K562 (cell line): ENCODE measurements around the gene AZU1. TPM values are rescaled to one million over a fixed set of nuclear protein-coding genes. Genes with fewer than 3 reads are reported as not detected.

Experiments used
- ADNP ChIP-seq: fragments of 200-800 bp; sonication (Bioruptor generic); IDR thresholded peaks from 2 replicates; pipeline ENCODE4 v1.6.1; 2016; ENCODE audit warnings: missing genetic modification characterization, missing compliant biosample characterization
- CEBPB ChIP-seq: fragments of 450-650 bp; IDR thresholded peaks from 2 replicates; pipeline ENCODE4 v1.6.1; 2016; ENCODE audit warnings: missing genetic modification characterization, missing compliant biosample characterization
- FOXA1 ChIP-seq: fragments of 450-650 bp; IDR thresholded peaks from 2 replicates; pipeline ENCODE4 v1.6.1; 2016; ENCODE audit warnings: mild to moderate bottlenecking, borderline replicate concordance
- HNRNPL ChIP-seq: fragments of 200-400 bp; formaldehyde crosslinking; IDR thresholded peaks from 2 replicates; pipeline ENCODE4 v1.6.1; 2017; ENCODE audit warnings: low read depth, mild to moderate bottlenecking, low read length
- KAT2B ChIP-seq: IDR thresholded peaks from one replicate; pipeline ENCODE4 v1.6.1; 2012; ENCODE audit warnings: low read depth, mild to moderate bottlenecking, control low read depth, inconsistent platforms, low read length, moderate library complexity
- MIER1 ChIP-seq: fragments of 450-650 bp; IDR thresholded peaks from 2 replicates; pipeline ENCODE4 v1.6.1; 2016; ENCODE audit warnings: antibody characterized with exemption, mild to moderate bottlenecking, low read depth
- MYNN ChIP-seq, 2 experiments: sonication (generic); formaldehyde crosslinking in 1 of 2; IDR thresholded peaks; 2 replicates each; pipeline versions ENCODE4 v1.5.0 to v1.6.1; 2016 to 2020; ENCODE audit warnings: antibody characterized with exemption in 1 of 2, missing genetic modification reagents in 1 of 2
- NR3C1 ChIP-seq: sonication (generic); formaldehyde crosslinking; IDR thresholded peaks from 2 replicates; pipeline ENCODE4 v1.8.1; 2022; ENCODE audit warnings: missing genetic modification reagents
- PTTG1 ChIP-seq: fragments of 450-650 bp; IDR thresholded peaks from 2 replicates; pipeline ENCODE4 v1.6.1; 2016; ENCODE audit warnings: low read depth, mild to moderate bottlenecking, missing genetic modification characterization, missing compliant biosample characterization
- SAFB ChIP-seq: fragments of 200-400 bp; formaldehyde crosslinking; IDR thresholded peaks from 2 replicates; pipeline ENCODE4 v1.6.1; 2017; ENCODE audit warnings: low read depth, low read length, borderline replicate concordance
- SMAD1 ChIP-seq: fragments of 150-350 bp; IDR thresholded peaks from 2 replicates; pipeline ENCODE4 v1.6.1; 2014; ENCODE audit warnings: low read length, low read depth; ENCODE audit not compliant: partially characterized antibody
- SMAD4 ChIP-seq: fragments of 250-450 bp; sonication (Bioruptor Pico); conservative IDR thresholded peaks from 2 replicates; pipeline ENCODE4 v1.8.0; 2021; ENCODE audit warnings: inconsistent platforms, mild to moderate bottlenecking, moderate library complexity
- WHSC1 ChIP-seq: IDR thresholded peaks from one replicate; pipeline ENCODE4 v1.6.1; 2012; ENCODE audit warnings: low read length, control low read depth, inconsistent platforms
- ZNF121 ChIP-seq: sonication (generic); formaldehyde crosslinking; conservative IDR thresholded peaks from 2 replicates; pipeline ENCODE4 v1.8.0; 2022; ENCODE audit warnings: missing genetic modification reagents
- ZNF165 ChIP-seq: fragments of 250-450 bp; sonication (Bioruptor Pico); IDR thresholded peaks from 2 replicates; pipeline ENCODE4 v1.4.0; 2020; ENCODE audit warnings: borderline replicate concordance
- ZNF311 ChIP-seq: fragments of 250-450 bp; sonication (Bioruptor Pico); IDR thresholded peaks from 2 replicates; pipeline ENCODE4 v1.4.0; 2020; ENCODE audit warnings: mild to moderate bottlenecking, moderate library complexity
- ZNF445 ChIP-seq: fragments of 250-450 bp; sonication (Bioruptor Pico); IDR thresholded peaks from 2 replicates; pipeline ENCODE4 v1.4.0; 2020; ENCODE audit warnings: low read depth, mild to moderate bottlenecking, moderate library complexity
- ZNF589 ChIP-seq: fragments of 200-800 bp; sonication (Bioruptor generic); IDR thresholded peaks from 2 replicates; pipeline ENCODE4 v1.6.1; 2016; ENCODE audit warnings: low read depth, missing genetic modification characterization, missing compliant biosample characterization
- ZNF785 ChIP-seq: fragments of 250-450 bp; sonication (Bioruptor Pico); IDR thresholded peaks from 2 replicates; pipeline ENCODE4 v1.4.0; 2020; ENCODE audit warnings: mild to moderate bottlenecking
- polyA plus RNA-seq, 8 experiments: library from polyadenylated mRNA; depleted of rRNA in 4 of 8; stranded (reverse) in 5 of 8; unstranded in 3 of 8; fragments of >200 nt; fragmentation: Nextera tagmentation in 2 of 8; fragmentation: Illumina TruSeq in 1 of 8; extraction: Ambion mirVana in 2 of 8; extraction: Trizol in 1 of 8; gene quantifications; 2 replicates each; pipeline versions ENCODE4 v1.2.1 to v1.2.3, GENCODE V29; 2011 to 2014; ENCODE audit warnings: inconsistent platforms in 1 of 8, missing spikeins in 1 of 8
- total RNA-seq, 7 experiments: library from RNA; depleted of rRNA in 6 of 7; stranded (reverse); fragments of >200 nt in 6 of 7; fragmentation: Illumina TruSeq in 2 of 7; extraction: Trizol in 2 of 7; gene quantifications; 2 replicates each; pipeline versions ENCODE4 v1.2.1 to v1.2.3, GENCODE V29; 2011 to 2021; ENCODE audit warnings: low replicate concordance in 1 of 7
- TF ChIP-seq, protein P1 (sequence below): sonication (generic); formaldehyde crosslinking; IDR thresholded peaks from 2 replicates; pipeline ENCODE4 v1.8.0; 2022; ENCODE audit warnings: mild to moderate bottlenecking, missing genetic modification reagents
- TF ChIP-seq, protein P2 (sequence below): sonication (generic); formaldehyde crosslinking; IDR thresholded peaks from 2 replicates; pipeline ENCODE4 v1.8.1; 2023; ENCODE audit warnings: mild to moderate bottlenecking, missing genetic modification reagents, moderate library complexity
- TF ChIP-seq, protein P3 (sequence below): fragments of 200-800 bp; sonication (Bioruptor generic); IDR thresholded peaks from 2 replicates; pipeline ENCODE4 v1.6.1; 2016; ENCODE audit warnings: missing genetic modification characterization, missing compliant biosample characterization

The AZU1 gene
- total and polyA plus RNA-seq, 9 of the 15 experiments (the other 6 are each of a cell fraction or from before 2014, with no cell fraction given): 0.29 to 1.9 (median 0.59) TPM; not detected in 3

DNA sequence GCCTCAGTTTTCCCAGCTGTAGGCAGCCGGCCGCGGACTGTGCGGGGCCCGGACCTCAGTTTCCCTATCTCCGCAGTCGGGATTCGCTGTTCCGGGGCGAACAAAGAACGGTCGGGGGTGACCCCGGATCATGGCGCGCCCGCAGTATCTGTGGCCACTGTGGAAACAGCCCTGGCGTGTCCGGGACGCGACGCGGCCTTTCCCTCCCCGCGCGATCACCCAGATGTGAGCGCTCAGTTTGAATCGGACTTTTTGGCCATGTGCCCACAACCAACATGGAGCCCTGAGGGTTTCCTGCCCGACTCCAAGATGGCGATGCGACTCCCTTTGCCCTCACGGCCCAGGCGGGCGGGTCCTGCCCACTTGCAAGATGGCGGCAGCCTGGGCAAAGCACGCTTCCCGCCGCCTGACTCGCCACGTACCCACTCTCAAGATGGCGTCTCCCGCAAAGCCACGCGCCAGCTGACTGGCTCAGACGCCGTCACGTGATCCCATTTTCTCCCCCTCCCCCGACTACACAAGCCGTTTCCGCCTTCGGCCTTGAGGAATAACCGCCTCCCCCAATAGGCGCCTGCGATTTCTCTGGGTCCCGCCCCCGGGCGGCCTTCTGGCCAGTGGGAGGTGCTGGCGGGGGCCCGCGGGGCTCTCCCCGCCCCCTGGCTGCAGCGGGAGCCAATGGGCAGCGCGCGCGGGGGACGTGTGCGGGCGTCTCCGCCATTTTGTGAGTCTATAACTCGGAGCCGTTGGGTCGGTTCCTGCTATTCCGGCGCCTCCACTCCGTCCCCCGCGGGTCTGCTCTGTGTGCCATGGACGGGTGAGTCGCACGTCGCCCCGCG, 30.7 kb upstream of the AZU1 start, which contains the start of gene PTBP1 (continued):
- peak; percentile 38 for TF ChIP-seq MYNN (IDR thresholded peaks at IDR 0.05)
- no peak for TF ChIP-seq MYNN (CRISPR knock-in tag; IDR thresholded peaks at IDR 0.05)
- TF ChIP-seq HNRNPL: peak; percentile 80; the same call in 1 of the 2 replicates
- TF ChIP-seq ZNF121 (CRISPR knock-in tag): no peak
- TF ChIP-seq, protein P1, sequence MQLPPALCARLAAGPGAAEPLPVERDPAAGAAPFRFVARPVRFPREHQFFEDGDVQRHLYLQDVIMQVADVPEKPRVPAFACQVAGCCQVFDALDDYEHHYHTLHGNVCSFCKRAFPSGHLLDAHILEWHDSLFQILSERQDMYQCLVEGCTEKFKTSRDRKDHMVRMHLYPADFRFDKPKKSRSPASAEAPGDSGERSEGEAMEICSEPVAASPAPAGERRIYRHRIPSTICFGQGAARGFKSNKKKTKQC: 0 out of 2 replicates have a peak, but pooled peaks have one; percentile 20
- no peak for TF ChIP-seq ADNP (tag)
- no peak for TF ChIP-seq PTTG1 (tag)
- peak; percentile 48 for TF ChIP-seq SMAD1
- no peak for TF ChIP-seq CEBPB (tag)
- no peak for TF ChIP-seq ZNF311 (CRISPR knock-in tag)
- TF ChIP-seq SAFB: peak; percentile 98
- TF ChIP-seq, protein P2, sequence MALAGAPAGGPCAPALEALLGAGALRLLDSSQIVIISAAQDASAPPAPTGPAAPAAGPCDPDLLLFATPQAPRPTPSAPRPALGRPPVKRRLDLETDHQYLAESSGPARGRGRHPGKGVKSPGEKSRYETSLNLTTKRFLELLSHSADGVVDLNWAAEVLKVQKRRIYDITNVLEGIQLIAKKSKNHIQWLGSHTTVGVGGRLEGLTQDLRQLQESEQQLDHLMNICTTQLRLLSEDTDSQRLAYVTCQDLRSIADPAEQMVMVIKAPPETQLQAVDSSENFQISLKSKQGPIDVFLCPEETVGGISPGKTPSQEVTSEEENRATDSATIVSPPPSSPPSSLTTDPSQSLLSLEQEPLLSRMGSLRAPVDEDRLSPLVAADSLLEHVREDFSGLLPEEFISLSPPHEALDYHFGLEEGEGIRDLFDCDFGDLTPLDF (CRISPR knock-in tag): peak; percentile 98
- no peak for TF ChIP-seq ZNF785 (CRISPR knock-in tag)
- TF ChIP-seq ZNF589 (CRISPR knock-in tag): no peak; the same call in 1 of the 2 replicates
- TF ChIP-seq, protein P3, sequence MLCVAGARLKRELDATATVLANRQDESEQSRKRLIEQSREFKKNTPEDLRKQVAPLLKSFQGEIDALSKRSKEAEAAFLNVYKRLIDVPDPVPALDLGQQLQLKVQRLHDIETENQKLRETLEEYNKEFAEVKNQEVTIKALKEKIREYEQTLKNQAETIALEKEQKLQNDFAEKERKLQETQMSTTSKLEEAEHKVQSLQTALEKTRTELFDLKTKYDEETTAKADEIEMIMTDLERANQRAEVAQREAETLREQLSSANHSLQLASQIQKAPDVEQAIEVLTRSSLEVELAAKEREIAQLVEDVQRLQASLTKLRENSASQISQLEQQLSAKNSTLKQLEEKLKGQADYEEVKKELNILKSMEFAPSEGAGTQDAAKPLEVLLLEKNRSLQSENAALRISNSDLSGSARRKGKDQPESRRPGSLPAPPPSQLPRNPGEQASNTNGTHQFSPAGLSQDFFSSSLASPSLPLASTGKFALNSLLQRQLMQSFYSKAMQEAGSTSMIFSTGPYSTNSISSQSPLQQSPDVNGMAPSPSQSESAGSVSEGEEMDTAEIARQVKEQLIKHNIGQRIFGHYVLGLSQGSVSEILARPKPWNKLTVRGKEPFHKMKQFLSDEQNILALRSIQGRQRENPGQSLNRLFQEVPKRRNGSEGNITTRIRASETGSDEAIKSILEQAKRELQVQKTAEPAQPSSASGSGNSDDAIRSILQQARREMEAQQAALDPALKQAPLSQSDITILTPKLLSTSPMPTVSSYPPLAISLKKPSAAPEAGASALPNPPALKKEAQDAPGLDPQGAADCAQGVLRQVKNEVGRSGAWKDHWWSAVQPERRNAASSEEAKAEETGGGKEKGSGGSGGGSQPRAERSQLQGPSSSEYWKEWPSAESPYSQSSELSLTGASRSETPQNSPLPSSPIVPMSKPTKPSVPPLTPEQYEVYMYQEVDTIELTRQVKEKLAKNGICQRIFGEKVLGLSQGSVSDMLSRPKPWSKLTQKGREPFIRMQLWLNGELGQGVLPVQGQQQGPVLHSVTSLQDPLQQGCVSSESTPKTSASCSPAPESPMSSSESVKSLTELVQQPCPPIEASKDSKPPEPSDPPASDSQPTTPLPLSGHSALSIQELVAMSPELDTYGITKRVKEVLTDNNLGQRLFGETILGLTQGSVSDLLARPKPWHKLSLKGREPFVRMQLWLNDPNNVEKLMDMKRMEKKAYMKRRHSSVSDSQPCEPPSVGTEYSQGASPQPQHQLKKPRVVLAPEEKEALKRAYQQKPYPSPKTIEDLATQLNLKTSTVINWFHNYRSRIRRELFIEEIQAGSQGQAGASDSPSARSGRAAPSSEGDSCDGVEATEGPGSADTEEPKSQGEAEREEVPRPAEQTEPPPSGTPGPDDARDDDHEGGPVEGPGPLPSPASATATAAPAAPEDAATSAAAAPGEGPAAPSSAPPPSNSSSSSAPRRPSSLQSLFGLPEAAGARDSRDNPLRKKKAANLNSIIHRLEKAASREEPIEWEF (CRISPR knock-in tag): peak; percentile 74; the same call in 1 of the 2 replicates
- TF ChIP-seq ZNF165: no peak
- no peak for TF ChIP-seq FOXA1
- no peak for TF ChIP-seq NR3C1
- no peak for TF ChIP-seq WHSC1
- peak; percentile 77 for TF ChIP-seq SMAD4
- no peak for TF ChIP-seq ZNF445 (CRISPR knock-in tag)
- TF ChIP-seq KAT2B: no peak
- no peak for TF ChIP-seq MIER1
